VCaP (cell line): ENCODE data around the gene SECISBP2.
"Not testable (repeated sequence)": the region's sequence is repeated elsewhere in the genome, so short reads cannot be mapped to it uniquely, and the experiment has no call there.

Experiments
- H3K27ac ChIP-seq: fragments of 450-650 bp; 2 replicates; pipeline ENCODE4 v1.5.1; 2017
- CTCF ChIP-seq: fragments of 450-650 bp; conservative IDR thresholded peaks from 2 replicates; pipeline ENCODE4 v1.5.1; 2017; ENCODE audit warnings: mild to moderate bottlenecking, moderate library complexity

SECISBP2 gene

GRCh38 chr9:89342948-89343347 lies 24.6 kb downstream of the SECISBP2 start:
- TF ChIP-seq CTCF: no peak
- no peak overlapping the region for H3K27ac ChIP-seq

GRCh38 chr9:89343812-89344211 lies 25.5 kb downstream of the SECISBP2 start:
- H3K27ac ChIP-seq: not testable (repeated sequence)

- H3K27ac ChIP-seq: no peak overlapping the region
- no peak for TF ChIP-seq CTCF
Measured at GRCh38 chr9:89345476-89345875, 27.2 kb downstream of the SECISBP2 start.

- TF ChIP-seq CTCF: no peak
Measured at GRCh38 chr9:89346696-89347095, 28.4 kb downstream of the SECISBP2 start.

GRCh38 chr9:89347651-89348050 lies 29.4 kb downstream of the SECISBP2 start:
- TF ChIP-seq CTCF: no peak
- no peak overlapping the region for H3K27ac ChIP-seq

More at GRCh38 chr9:89346696-89347095, 28.4 kb downstream of the SECISBP2 start:
- H3K27ac ChIP-seq: no peak overlapping the region

GRCh38 chr9:89349607-89350006 lies 31.3 kb downstream of the SECISBP2 start:
- no peak overlapping the region for H3K27ac ChIP-seq
- TF ChIP-seq CTCF: no peak

- no peak for TF ChIP-seq CTCF
Measured at GRCh38 chr9:89350988-89351557, 32.8 kb downstream of the SECISBP2 start.

GRCh38 chr9:89351584-89352300 lies 33.4 kb downstream of the SECISBP2 start:
- H3K27ac ChIP-seq: no peak overlapping the region
- TF ChIP-seq CTCF: no peak

More at GRCh38 chr9:89350988-89351557, 32.8 kb downstream of the SECISBP2 start:
- H3K27ac ChIP-seq: no peak overlapping the region
